KMS-11 (cell line): Measurements from ENCODE around the gene KRT14.
"Not testable (repeated sequence)": the region's sequence is repeated elsewhere in the genome, so short reads cannot be mapped to it uniquely, and the experiment has no call there.

Experiments used
- H2AFZ ChIP-seq: fragments of 200-600 bp; sonication (generic); 2 replicates; pipeline ENCODE4 v1.6.1; 2016; ENCODE audit warnings: antibody characterized with exemption, mixed run types, low read depth
- H3K27ac ChIP-seq: fragments of 200-600 bp; sonication (generic); 2 replicates; pipeline ENCODE4 v1.6.1; 2016; ENCODE audit warnings: mild to moderate bottlenecking, mixed run types
- H3K27me3 ChIP-seq: fragments of 200-600 bp; sonication (generic); 2 replicates; pipeline ENCODE4 v1.6.1; 2017; ENCODE audit warnings: mild to moderate bottlenecking, low read depth, mixed run types, moderate library complexity; ENCODE audit not compliant: insufficient read depth
- H3K36me3 ChIP-seq: fragments of 200-600 bp; sonication (generic); 2 replicates; pipeline ENCODE4 v1.6.1; 2017; ENCODE audit warnings: mild to moderate bottlenecking, mixed run types; ENCODE audit not compliant: insufficient read depth
- H3K4me1 ChIP-seq: fragments of 200-600 bp; sonication (generic); 2 replicates; pipeline ENCODE4 v1.6.1; 2016; ENCODE audit warnings: mild to moderate bottlenecking, low read depth, mixed run types; ENCODE audit not compliant: poor library complexity, severe bottlenecking
- H3K4me2 ChIP-seq: fragments of 200-600 bp; sonication (generic); 2 replicates; pipeline ENCODE4 v1.7.0; 2016; ENCODE audit warnings: mild to moderate bottlenecking, mixed run types
- H3K4me3 ChIP-seq: fragments of 200-600 bp; sonication (generic); IDR thresholded peaks from 2 replicates; pipeline ENCODE4 v1.6.1; 2017; ENCODE audit warnings: low read depth, low read length, mixed read lengths; ENCODE audit not compliant: insufficient read depth
- H3K79me2 ChIP-seq: fragments of 200-600 bp; sonication (generic); 2 replicates; pipeline ENCODE4 v1.6.1; 2016; ENCODE audit warnings: low read depth, mixed run types; ENCODE audit not compliant: insufficient read depth
- H3K9ac ChIP-seq: fragments of 200-600 bp; sonication (generic); 2 replicates; pipeline ENCODE4 v1.6.1; 2016; ENCODE audit warnings: mild to moderate bottlenecking, mixed run types
- H4K20me1 ChIP-seq: fragments of 200-600 bp; sonication (generic); 2 replicates; pipeline ENCODE4 v1.6.1; 2016; ENCODE audit warnings: mild to moderate bottlenecking, mixed run types; ENCODE audit not compliant: insufficient read depth
- TF ChIP-seq, protein P1 (sequence below): fragments of 200-600 bp; sonication (generic); conservative IDR thresholded peaks from 2 replicates; pipeline ENCODE4 v1.6.1; 2017; ENCODE audit warnings: low read depth, mild to moderate bottlenecking, antibody characterized with exemption, low read length, moderate library complexity, mixed read lengths

Gene KRT14

DNA sequence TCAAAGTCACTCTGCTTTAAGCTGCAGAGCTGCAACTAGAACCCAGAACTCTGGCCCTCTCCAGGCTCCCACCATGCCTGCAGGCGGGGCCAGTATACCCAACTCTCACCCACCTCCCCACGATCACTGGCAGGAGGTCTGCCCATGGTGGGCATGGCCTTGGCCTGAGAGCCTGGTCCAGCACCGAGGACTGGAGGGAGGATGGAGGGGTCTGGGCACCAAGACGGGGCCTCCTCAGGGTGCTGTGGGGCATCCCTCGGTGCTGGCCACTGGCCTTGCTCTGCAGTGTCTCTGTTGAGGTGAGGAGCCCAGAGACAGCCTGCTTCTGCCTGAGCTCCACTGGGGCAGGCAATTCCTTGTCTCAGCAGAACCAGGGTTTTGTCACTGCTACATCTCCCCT lies 27.4 kb upstream of the KRT14 start:
- no peak overlapping the region for H3K4me3 ChIP-seq
- H3K36me3 ChIP-seq = no peaks in the 10 kb centered on the region
- H3K79me2 ChIP-seq = no peaks in the 10 kb centered on the region
- TF ChIP-seq, protein P1, sequence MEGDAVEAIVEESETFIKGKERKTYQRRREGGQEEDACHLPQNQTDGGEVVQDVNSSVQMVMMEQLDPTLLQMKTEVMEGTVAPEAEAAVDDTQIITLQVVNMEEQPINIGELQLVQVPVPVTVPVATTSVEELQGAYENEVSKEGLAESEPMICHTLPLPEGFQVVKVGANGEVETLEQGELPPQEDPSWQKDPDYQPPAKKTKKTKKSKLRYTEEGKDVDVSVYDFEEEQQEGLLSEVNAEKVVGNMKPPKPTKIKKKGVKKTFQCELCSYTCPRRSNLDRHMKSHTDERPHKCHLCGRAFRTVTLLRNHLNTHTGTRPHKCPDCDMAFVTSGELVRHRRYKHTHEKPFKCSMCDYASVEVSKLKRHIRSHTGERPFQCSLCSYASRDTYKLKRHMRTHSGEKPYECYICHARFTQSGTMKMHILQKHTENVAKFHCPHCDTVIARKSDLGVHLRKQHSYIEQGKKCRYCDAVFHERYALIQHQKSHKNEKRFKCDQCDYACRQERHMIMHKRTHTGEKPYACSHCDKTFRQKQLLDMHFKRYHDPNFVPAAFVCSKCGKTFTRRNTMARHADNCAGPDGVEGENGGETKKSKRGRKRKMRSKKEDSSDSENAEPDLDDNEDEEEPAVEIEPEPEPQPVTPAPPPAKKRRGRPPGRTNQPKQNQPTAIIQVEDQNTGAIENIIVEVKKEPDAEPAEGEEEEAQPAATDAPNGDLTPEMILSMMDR = no peak
- no peak overlapping the region for H3K4me2 ChIP-seq
- no peaks in the 10 kb centered on the region for H3K4me1 ChIP-seq
- H3K27me3 ChIP-seq = peaks cover 81% of the 10 kb centered on the region
- no peak overlapping the region for H3K9ac ChIP-seq
- H4K20me1 ChIP-seq = no peaks in the 10 kb centered on the region
- H2AFZ ChIP-seq = no peak overlapping the region
- H3K27ac ChIP-seq = no peak overlapping the region

DNA sequence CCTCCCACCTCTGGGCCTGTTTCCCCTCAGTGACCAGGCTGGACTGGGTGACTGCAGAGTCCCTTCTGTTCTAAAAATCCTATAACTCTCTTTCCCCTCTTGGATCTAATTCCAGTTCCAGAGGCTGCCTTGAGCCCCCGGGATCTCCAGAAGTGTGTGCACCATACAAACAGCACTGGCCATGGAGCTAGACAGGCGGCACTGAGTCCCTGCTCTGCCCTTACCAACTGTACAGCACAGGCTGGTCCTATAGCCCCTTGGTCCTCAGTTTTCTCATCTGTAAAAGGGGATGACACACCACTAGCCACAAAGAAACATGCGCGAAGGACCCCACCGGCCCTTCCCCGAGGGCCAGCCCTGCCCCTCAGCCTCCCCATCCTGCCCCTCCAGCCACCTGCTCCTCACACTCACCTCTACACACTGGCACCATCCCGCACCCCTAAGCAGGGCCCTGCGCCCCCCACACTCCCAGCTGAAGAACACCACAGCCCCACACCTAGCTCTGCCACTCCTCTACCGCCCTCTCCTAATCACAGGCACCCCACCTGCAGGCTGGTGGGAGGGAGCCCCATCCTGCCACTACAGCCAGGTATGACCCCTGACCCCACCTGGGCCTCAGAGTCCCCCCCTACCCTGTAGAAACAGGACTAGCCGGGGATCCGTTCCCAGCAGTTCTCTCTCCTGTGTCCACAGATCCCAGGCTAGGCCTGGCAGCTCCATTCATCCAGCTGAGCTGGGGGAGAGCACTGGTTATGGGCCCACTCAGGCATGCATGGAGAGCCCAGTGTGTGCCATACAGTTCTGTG lies 26.8 kb upstream of the KRT14 start:
- Histone ChIP-seq H3K36me3 (no peaks in the 10 kb centered on the region), H3K4me3 (no peak overlapping the region), H3K4me2 (no peak overlapping the region), H3K9ac (no peak overlapping the region), H3K79me2 (no peaks in the 10 kb centered on the region), H3K27me3 (peaks cover 77% of the 10 kb centered on the region), H3K4me1 (no peaks in the 10 kb centered on the region), H4K20me1 (no peaks in the 10 kb centered on the region), H3K27ac (no peak overlapping the region), H2AFZ (no peak overlapping the region)
- TF ChIP-seq, protein P1 = no peak

DNA sequence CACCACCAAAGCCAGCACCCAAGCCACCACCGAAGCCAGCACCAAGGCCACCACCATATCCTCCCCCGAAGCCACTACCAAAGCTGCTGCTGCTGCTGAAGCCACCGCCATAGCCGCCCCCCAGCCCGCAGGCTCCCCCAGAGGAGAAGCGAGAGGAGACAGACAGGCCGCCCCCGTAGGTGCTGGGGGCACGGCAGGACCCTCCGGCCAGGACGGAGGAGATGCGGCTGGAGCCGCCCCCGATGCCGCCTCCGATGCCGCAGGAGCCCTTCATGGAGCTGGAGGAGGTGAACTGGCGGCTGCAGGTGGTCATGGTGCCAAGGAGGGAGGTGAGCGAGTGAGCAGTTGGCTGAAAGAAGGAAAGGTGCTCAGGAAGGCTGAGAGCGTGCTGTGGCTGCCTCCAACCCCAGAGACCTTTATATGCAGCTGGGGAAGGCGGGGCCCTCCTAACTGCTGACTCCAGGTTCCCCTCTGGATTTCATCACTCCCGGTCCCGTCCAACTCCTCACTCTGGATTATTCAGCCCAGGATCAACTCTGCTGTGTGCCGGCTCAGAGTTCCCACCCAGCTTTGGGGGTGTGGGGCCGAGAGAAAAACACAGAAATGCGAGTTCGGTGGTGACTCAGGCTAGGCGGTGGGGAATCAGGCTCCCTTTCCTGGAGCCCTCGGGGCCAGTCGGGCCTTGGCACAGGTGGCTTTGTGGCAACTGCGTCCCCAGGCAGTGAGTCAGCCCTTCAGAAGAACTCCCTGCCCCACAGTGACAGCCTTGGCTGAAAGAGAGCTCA lies 25.9 kb upstream of the KRT14 start, which contains the start of gene KRT16:
TSS of gene KRT16 (minus strand) at position 392 of the 785 bp plus-strand sequence. CDS start at position 313, 79 bp downstream.
- H3K4me2 ChIP-seq, H3K36me3 ChIP-seq, H3K9ac ChIP-seq, H3K79me2 ChIP-seq, H4K20me1 ChIP-seq, H3K4me1 ChIP-seq, H2AFZ ChIP-seq, H3K4me3 ChIP-seq, H3K27ac ChIP-seq: not testable (repeated sequence)
- peaks cover 68% of the 10 kb centered on the region for H3K27me3 ChIP-seq

DNA sequence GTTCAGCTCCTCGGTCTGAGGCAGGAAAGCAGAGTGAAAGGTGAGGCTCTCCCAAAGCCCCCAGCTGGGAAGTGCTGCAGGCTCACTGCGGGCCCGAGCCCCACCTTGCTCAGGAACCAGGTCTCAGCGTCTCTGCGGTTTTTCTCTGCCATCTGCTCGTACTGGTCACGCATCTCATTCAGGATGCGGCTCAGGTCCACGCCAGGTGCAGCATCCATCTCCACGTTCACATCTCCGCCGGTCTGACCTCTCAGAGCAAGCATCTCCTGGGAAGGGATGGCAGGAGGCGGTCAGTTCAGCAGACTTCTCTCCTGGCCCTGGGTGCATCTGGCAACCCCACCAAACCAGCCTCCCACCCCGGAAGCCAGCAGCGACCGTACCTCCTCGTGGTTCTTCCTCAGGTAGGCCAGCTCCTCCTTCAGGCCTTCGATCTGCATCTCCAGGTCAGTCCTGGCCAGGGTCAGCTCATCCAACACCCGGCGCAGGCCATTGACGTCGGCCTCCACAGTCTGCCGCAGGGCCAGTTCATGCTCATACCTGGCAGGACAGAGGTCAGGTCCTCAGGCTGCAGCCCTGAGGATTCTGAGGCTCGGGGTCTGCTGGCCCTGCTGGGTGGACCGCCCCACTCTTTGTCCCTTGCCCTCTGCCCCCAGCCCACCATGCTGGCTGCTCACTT lies 24.4 kb upstream of the KRT14 start:
- H3K36me3 ChIP-seq = no peaks in the 10 kb centered on the region
- no peak overlapping the region for H3K9ac ChIP-seq
- no peaks in the 10 kb centered on the region for H3K4me1 ChIP-seq
- H3K4me3 ChIP-seq = no peak overlapping the region
- TF ChIP-seq, protein P1 = no peak
- no peaks in the 10 kb centered on the region for H4K20me1 ChIP-seq
- H3K27me3 ChIP-seq = peaks cover 53% of the 10 kb centered on the region
- no peak overlapping the region for H3K27ac ChIP-seq
- no peak overlapping the region for H2AFZ ChIP-seq
- no peak overlapping the region for H3K4me2 ChIP-seq
- no peaks in the 10 kb centered on the region for H3K79me2 ChIP-seq

DNA sequence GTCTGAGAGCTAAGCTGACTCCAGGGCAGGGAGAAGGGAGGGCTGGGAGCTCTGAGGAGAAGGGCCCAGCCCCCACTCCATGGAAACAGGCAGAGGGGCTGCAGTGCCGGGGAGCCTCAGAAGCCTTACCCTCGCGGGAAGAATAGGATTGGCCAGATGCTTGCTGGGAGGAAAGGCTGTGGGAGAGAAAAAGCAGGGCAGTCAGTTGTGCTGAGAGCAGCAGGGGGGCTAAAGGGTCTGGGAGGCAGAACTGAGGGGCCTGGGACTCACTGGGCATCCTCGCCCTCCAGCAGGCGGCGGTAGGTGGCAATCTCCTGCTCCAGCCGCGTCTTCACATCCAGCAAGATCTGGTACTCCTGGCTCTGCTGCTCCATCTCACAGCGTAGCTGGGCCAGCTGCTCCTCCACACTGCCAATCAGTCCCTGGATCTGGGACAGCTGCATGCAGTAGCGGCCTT lies 23.4 kb upstream of the KRT14 start:
- H3K36me3 ChIP-seq, H3K9ac ChIP-seq: not testable (repeated sequence)
- H3K27me3 ChIP-seq = peaks cover 43% of the 10 kb centered on the region

DNA sequence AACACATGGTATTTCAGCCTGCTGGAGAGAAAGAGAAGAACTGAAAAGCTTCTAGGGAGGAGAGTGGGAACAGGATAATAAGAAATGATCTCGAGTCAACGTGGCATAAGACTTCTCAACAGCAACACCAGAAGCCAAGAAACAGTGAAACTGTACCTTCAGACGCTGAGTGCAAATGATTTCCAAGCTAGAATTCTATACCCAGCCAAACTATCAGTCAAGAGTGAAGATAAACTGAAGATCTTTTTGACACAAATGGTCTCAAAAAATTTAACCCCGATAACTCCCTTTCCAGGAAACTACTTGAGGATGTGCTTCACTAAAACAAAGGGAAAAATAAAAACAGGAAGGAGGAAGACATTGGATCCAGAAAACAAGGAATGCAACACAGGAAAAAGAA lies 20.2 kb upstream of the KRT14 start:
- H3K4me2 ChIP-seq, H2AFZ ChIP-seq, H3K9ac ChIP-seq, H3K79me2 ChIP-seq, H3K36me3 ChIP-seq, H3K4me3 ChIP-seq, H3K4me1 ChIP-seq, H3K27ac ChIP-seq, H4K20me1 ChIP-seq: not testable (repeated sequence)
- peaks cover 13% of the 10 kb centered on the region for H3K27me3 ChIP-seq

More for the DNA sequence above, 23.4 kb upstream of the KRT14 start:
- H2AFZ ChIP-seq, H3K4me3 ChIP-seq, H3K4me2 ChIP-seq, H3K4me1 ChIP-seq, H3K79me2 ChIP-seq, H4K20me1 ChIP-seq, H3K27ac ChIP-seq: not testable (repeated sequence)
